Psoas muscle (tissue), 8 donors: ENCODE measurements around the gene ABCC11. TPM values are rescaled to one million over a fixed set of nuclear protein-coding genes. Genes with fewer than 3 reads are reported as not detected.
"Not testable (repeated sequence)": the region's sequence is repeated elsewhere in the genome, so short reads cannot be mapped to it uniquely, and the experiment has no call there.

Experiments
- ATAC-seq, 4 donors: fragments of 200-7000 bp; cut with Tn5 transposase; one replicate each; pipeline ENCODE4 v1.9.1; 2020; ENCODE audit warnings: moderate library complexity in 3 of 4, mild to moderate bottlenecking in 2 of 4
- DNase-seq, 2 donors: peaks; one replicate each; pipeline ENCODE4 v3.0.0-alpha.2; 2020
- H3K27ac ChIP-seq: fragments of 200-600 bp; one replicate; pipeline ENCODE4 v1.8.0; 2022
- H3K27me3 ChIP-seq, 3 donors: fragments of 200-600 bp in 1 of 3; one replicate each; pipeline versions ENCODE4 v1.6.1 to v1.8.0; 2013 to 2022; ENCODE audit warnings: low read length in 2 of 3, mild to moderate bottlenecking in 2 of 3, moderate library complexity in 1 of 3; ENCODE audit not compliant: insufficient read depth in 3 of 3
- H3K36me3 ChIP-seq, 2 donors: fragments of 200-600 bp in 1 of 2; one replicate each; pipeline versions ENCODE4 v1.6.1 to v1.8.0; 2013 to 2022; ENCODE audit warnings: low read depth in 1 of 2, mild to moderate bottlenecking in 1 of 2, moderate library complexity in 1 of 2; ENCODE audit not compliant: insufficient read depth in 1 of 2
- H3K4me1 ChIP-seq: fragments of 200-600 bp; one replicate; pipeline ENCODE4 v1.8.0; 2022
- H3K4me3 ChIP-seq: fragments of 200-600 bp; one replicate; pipeline ENCODE4 v1.8.0; 2022; ENCODE audit warnings: mild to moderate bottlenecking
- H3K9me3 ChIP-seq: fragments of 200-600 bp; one replicate; pipeline ENCODE4 v1.8.0; 2022
- CTCF ChIP-seq: fragments of 200-600 bp; IDR thresholded peaks from one replicate; pipeline ENCODE4 v1.8.0; 2022; ENCODE audit warnings: antibody characterized with exemption
- WGBS, 3 donors: extraction: QIAGEN DNeasy Blood & Tissue Kit; methylation state at CpG; one replicate each; pipeline versions ENCODE4 v1.1.6 to v1.1.7; 2013; 5-methylcytosine and 5-hydroxymethylcytosine counted together
- intact Hi-C, 2 donors: fragments of 100-400 bp; cut with DNase I; formaldehyde crosslinking; loops; one replicate each; pipeline versions ENCODE4 v1.11.0 to v1.14.2; 2022
- polyA plus RNA-seq, 3 donors: library from polyadenylated mRNA; stranded (reverse); fragments of 200-250 nt; gene quantifications; one replicate each; pipeline ENCODE4 v1.2.3, GENCODE V29; 2013
- total RNA-seq, 4 donors: library from RNA; stranded (reverse); fragmentation: NEBNext Ultra II Directional in 2 of 4; extraction: Animal tissue kit (Norgen Biotek cat#: 25700) in 2 of 4; gene quantifications; one replicate each; pipeline versions ENCODE4 v1.2.1 to v1.2.4, GENCODE V29; 2021 to 2023
- donor health status: healthy with polysubstance abuse.
- donor health status: DM: no; HTN: no; CAD: no; lungs with moderate emphysema.
- donor health status: Bipolar disorder and iron deficiency.
- donor health status: healthy.
- donor health status: DM: yes; HTN: yes; CAD: no.
- donor health status: DM: no; HTN: no; CAD: no.
- donor health status: DM: no; HTN: no; CAD: no.
- donor health status: DM: yes; HTN: yes; CAD: no.

Gene ABCC11
- total and polyA plus RNA-seq, 7 donors = 0.05 to 0.22 (median 0.15) TPM; not detected in 1

- WGBS, 3 donors = 32 to 75% (median 67%) methylated on average over 1 of the region's 1 CpG
- no peaks in the 10 kb centered on the region for H3K36me3 ChIP-seq
Measured at GRCh38 chr16:48173889-48174288, 73.5 kb downstream of the ABCC11 start.

DNA sequence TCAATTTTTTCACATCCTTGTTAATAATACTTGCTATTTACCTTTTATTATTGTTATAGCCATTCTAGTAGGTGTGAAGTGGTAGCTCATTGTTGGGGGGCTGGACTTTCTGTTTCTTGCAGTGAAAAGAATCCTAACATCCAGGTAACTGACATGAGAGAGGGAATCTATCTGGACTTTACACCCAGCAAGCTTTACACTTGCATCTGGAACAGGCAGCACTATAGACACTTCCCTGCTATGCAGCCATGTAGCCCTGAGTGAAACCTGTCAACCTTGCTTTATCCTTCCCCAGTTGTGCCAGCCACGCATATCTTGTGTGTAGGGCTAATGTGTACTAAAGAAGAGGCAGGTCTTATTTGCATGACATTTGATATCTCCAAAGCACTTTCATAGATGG is 74.7 kb downstream of the ABCC11 start:
- TF ChIP-seq CTCF = no peak
- DNase-seq (no peak), ATAC-seq (no peak)
- intact Hi-C loops = no loop called here
- Histone ChIP-seq H3K27ac (no peak overlapping the region), H3K4me1 (no peaks in the 10 kb centered on the region), H3K27me3 (peaks cover 0 to 3% (median 0%) of the 10 kb centered on the region in 3 donors), H3K36me3 (no peaks in the 10 kb centered on the region), H3K9me3 (no peaks in the 10 kb centered on the region), H3K4me3 (no peak overlapping the region)
- WGBS, 3 donors = 59 to 81% (median 63%) methylated on average over 1 of the region's 1 CpG

More at GRCh38 chr16:48173889-48174288, 73.5 kb downstream of the ABCC11 start:
- no peaks in the 10 kb centered on the region for H3K9me3 ChIP-seq
- no peak for ATAC-seq
- no peak for DNase-seq
- TF ChIP-seq CTCF = no peak
- no peak overlapping the region for H3K4me3 ChIP-seq
- no peaks in the 10 kb centered on the region for H3K4me1 ChIP-seq
- intact Hi-C loops = no loop called here
- H3K27me3 ChIP-seq = peaks cover 0 to 3% (median 0%) of the 10 kb centered on the region in 3 donors
- no peak overlapping the region for H3K27ac ChIP-seq

GRCh38 chr16:48169896-48170295 is 77.4 kb downstream of the ABCC11 start:
- Histone ChIP-seq H3K36me3 (no peaks in the 10 kb centered on the region), H3K9me3 (no peaks in the 10 kb centered on the region), H3K27ac (no peak overlapping the region), H3K4me3 (no peak overlapping the region), H3K27me3 (peaks cover 0 to 3% (median 0%) of the 10 kb centered on the region in 3 donors), H3K4me1 (no peaks in the 10 kb centered on the region)
- DNase-seq = no peak
- no peak for TF ChIP-seq CTCF
- intact Hi-C loops = loop anchor here (5.0 to 10.0 kb wide), 2 partner anchors 1133 to 1235 kb away; no protein-coding TSS in a partner anchor
- no peak for ATAC-seq
- WGBS, 3 donors = 80 to 84% (median 82%) methylated on average over 8 of the region's 8 CpGs

- WGBS, 3 donors = 49 to 83% (median 60%) methylated on average over 1 of the region's 1 CpG
- Histone ChIP-seq H3K36me3 (no peaks in the 10 kb centered on the region), H3K9me3 (no peaks in the 10 kb centered on the region), H3K4me1 (no peaks in the 10 kb centered on the region), H3K4me3 (no peak overlapping the region), H3K27ac (no peak overlapping the region), H3K27me3 (no peaks in the 10 kb centered on the region)
- no peak for TF ChIP-seq CTCF
- intact Hi-C loops = loop anchor here (5.0 to 10.0 kb wide), 2 partner anchors 1131 to 1233 kb away; no protein-coding TSS in a partner anchor
- ATAC-seq (no peak), DNase-seq (no peak)
Measured at GRCh38 chr16:48168075-48168474, 79.3 kb downstream of the ABCC11 start.

DNA sequence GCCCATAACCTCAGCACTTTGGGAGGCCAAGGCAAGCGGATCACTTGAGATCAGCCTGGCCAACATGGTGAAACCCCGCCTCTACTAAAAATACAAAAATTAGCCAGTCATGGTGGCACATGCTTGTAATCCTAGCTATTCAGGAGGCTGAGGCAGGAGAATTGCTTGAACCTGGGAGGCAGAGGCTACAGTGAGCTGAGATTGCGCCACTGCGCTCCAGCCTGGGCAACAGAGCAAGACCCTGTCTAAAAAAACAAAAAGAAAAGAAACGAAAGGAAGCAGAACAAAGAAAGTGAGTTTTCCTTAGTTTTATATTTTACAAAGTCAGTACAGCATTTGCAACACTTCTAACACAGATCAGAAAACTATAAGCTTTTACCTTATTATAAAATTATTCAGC is 80.7 kb downstream of the ABCC11 start:
- not testable (repeated sequence) for H3K4me3 ChIP-seq, H3K27ac ChIP-seq, H3K27me3 ChIP-seq, H3K36me3 ChIP-seq, ATAC-seq, H3K9me3 ChIP-seq, DNase-seq, H3K4me1 ChIP-seq
- intact Hi-C loops = loop anchor here (5.0 to 10.0 kb wide), 2 partner anchors 1129 to 1232 kb away; no protein-coding TSS in a partner anchor
- WGBS, 3 donors = 92 to 98% (median 93%) methylated on average over 5 of the region's 5 CpGs
